HG03025 (cell line): ENCODE data around the gene USH2A.
"Not testable (repeated sequence)": the region's sequence is repeated elsewhere in the genome, so short reads cannot be mapped to it uniquely, and the experiment has no call there.

Source experiments
- ATAC-seq: cut with Tn5 transposase; IDR thresholded peaks from one replicate; pipeline ENCODE4 v1.9.1; 2021; ENCODE audit warnings: mild to moderate bottlenecking, moderate library complexity; ENCODE audit not compliant: unreplicated experiment, low FRiP score

Gene USH2A

GRCh38 chr1:216145451-216146018 lies 277.7 kb downstream of the USH2A start:
- not testable (repeated sequence) for ATAC-seq

GRCh38 chr1:216144661-216145450 lies 278.4 kb downstream of the USH2A start:
- ATAC-seq: no peak

- ATAC-seq: no peak
These were observed 280.3 kb downstream of the USH2A start for GRCh38 chr1:216142921-216143320.

- no peak for ATAC-seq
These were observed 282.3 kb downstream of the USH2A start for GRCh38 chr1:216140730-216141524.

GRCh38 chr1:216124192-216124781 lies 299.0 kb downstream of the USH2A start:
- ATAC-seq: no peak

- ATAC-seq: no peak
These were observed 299.6 kb downstream of the USH2A start for GRCh38 chr1:216123446-216124191.

GRCh38 chr1:216119600-216119999 lies 303.6 kb downstream of the USH2A start:
- ATAC-seq: no peak

- ATAC-seq: no peak
These were observed 309.1 kb downstream of the USH2A start for GRCh38 chr1:216114180-216114579.

- ATAC-seq: no peak
These were observed 310.1 kb downstream of the USH2A start for GRCh38 chr1:216113181-216113580.

GRCh38 chr1:216111842-216112241 lies 311.4 kb downstream of the USH2A start:
- ATAC-seq: no peak

GRCh38 chr1:216095400-216095799 lies 327.8 kb downstream of the USH2A start:
- ATAC-seq: no peak

- no peak for ATAC-seq
These were observed 332.7 kb downstream of the USH2A start for GRCh38 chr1:216090556-216090955.

GRCh38 chr1:216086678-216087077 lies 336.6 kb downstream of the USH2A start:
- no peak for ATAC-seq

- ATAC-seq: no peak
These were observed 341.8 kb downstream of the USH2A start for GRCh38 chr1:216081445-216081844.

GRCh38 chr1:216076751-216077150 lies 346.5 kb downstream of the USH2A start:
- no peak for ATAC-seq

GRCh38 chr1:216075339-216075738 lies 347.9 kb downstream of the USH2A start:
- no peak for ATAC-seq

GRCh38 chr1:216073793-216074595 lies 349.3 kb downstream of the USH2A start:
- ATAC-seq: no peak

- no peak for ATAC-seq
These were observed 352.0 kb downstream of the USH2A start for GRCh38 chr1:216071262-216071661.

- ATAC-seq: no peak
These were observed 358.6 kb downstream of the USH2A start for GRCh38 chr1:216064643-216065042.

- no peak for ATAC-seq
These were observed 365.3 kb downstream of the USH2A start for GRCh38 chr1:216057947-216058346.
